Prostate gland (tissue), 2 donors: Measurements from ENCODE around the gene CNPY3. TPM values are rescaled to one million over a fixed set of nuclear protein-coding genes. Genes with fewer than 3 reads are reported as not detected.
"Not testable (repeated sequence)": the region's sequence is repeated elsewhere in the genome, so short reads cannot be mapped to it uniquely, and the experiment has no call there.

Source experiments
- DNase-seq: peaks from one replicate; pipeline ENCODE4 v3.0.0-alpha.2; 2019; ENCODE audit warnings: low spot score
- H3K27ac ChIP-seq, 2 donors: fragments of 200-600 bp; sonication (generic); 2 replicates each; pipeline ENCODE4 v1.5.1; 2017 to 2019
- H3K27me3 ChIP-seq: fragments of 200-600 bp; sonication (generic); replicated peaks from 2 replicates; pipeline ENCODE4 v1.5.1; 2019; ENCODE audit not compliant: insufficient read depth
- H3K36me3 ChIP-seq, 2 donors: fragments of 200-600 bp; sonication (generic); 1 replicate in 1 of 2; 2 replicates in 1 of 2; pipeline versions ENCODE4 v1.5.1 to v1.8.1; 2017 to 2019
- H3K4me1 ChIP-seq: fragments of 200-600 bp; sonication (generic); replicated peaks from 2 replicates; pipeline ENCODE4 v1.5.1; 2019
- H3K4me3 ChIP-seq, 2 donors: fragments of 200-600 bp; sonication (generic); 2 replicates each; pipeline ENCODE4 v1.5.1; 2017 to 2019
- H3K9me3 ChIP-seq: fragments of 200-600 bp; sonication (generic); 2 replicates; pipeline ENCODE4 v1.5.1; 2017
- CTCF ChIP-seq, 4 experiments: fragments of 200-600 bp in 2 of 4; fragments of 450-650 bp in 2 of 4; sonication (generic) in 2 of 4; IDR thresholded peaks; 1 replicate in 3 of 4; 2 replicates in 1 of 4; pipeline ENCODE4 v1.5.1; 2016 to 2019; ENCODE audit warnings: antibody characterized with exemption in 4 of 4, mild to moderate bottlenecking in 2 of 4, moderate library complexity in 2 of 4
- POLR2A ChIP-seq: fragments of 450-650 bp; IDR thresholded peaks from one replicate; pipeline ENCODE4 v1.6.1; 2016; ENCODE audit warnings: antibody characterized with exemption, mild to moderate bottlenecking
- POLR2AphosphoS5 ChIP-seq: sonication (generic); formaldehyde crosslinking; IDR thresholded peaks from one replicate; pipeline ENCODE4 v1.6.1; 2017; ENCODE audit warnings: antibody characterized with exemption
- WGBS: methylation state at CpG from one replicate; pipeline ENCODE4 v1.1.5; 2018; 5-methylcytosine and 5-hydroxymethylcytosine counted together
- intact Hi-C: fragments of 100-400 bp; cut with DNase I; formaldehyde crosslinking; loops from one replicate; pipeline ENCODE4 v1.14.2; 2022
- total RNA-seq, 2 donors: library from RNA; depleted of rRNA; stranded (reverse); fragments of >200 nt; gene quantifications; one replicate each; pipeline ENCODE4 v1.1.0, GENCODE V29; 2016

CNPY3 gene
- total RNA-seq, 2 donors from 2014 or later = 52.3 to 68.5 TPM

- H3K4me1 ChIP-seq = no peaks in the 10 kb centered on the region
- under 1% methylated on average over 61 of the region's 63 CpGs for WGBS
- intact Hi-C loops = no loop called here
- no peaks in the 10 kb centered on the region for H3K9me3 ChIP-seq
- peak; percentile 91 for DNase-seq
- H3K4me3 ChIP-seq = peak overlapping the region; percentile 76 to 90
- TF ChIP-seq CTCF (IDR thresholded peaks at IDR 0.05) (peak in 2 of 4 experiments; percentile 2 to 12), POLR2AphosphoS5 (peak; percentile 87), POLR2A (peak; percentile 49)
- peaks cover 4 to 6% of the 10 kb centered on the region in 2 donors for H3K36me3 ChIP-seq
- H3K27me3 ChIP-seq = no peaks in the 10 kb centered on the region
- peak overlapping the region; percentile 78 to 86 for H3K27ac ChIP-seq
Measured at GRCh38 chr6:42890311-42891198, 38.7 kb upstream of the CNPY3 start.

- H3K4me3 ChIP-seq = peak overlapping the region; percentile 76 to 90
- TF ChIP-seq CTCF (IDR thresholded peaks at IDR 0.05) = no peak
- TF ChIP-seq POLR2A = no peak
- TF ChIP-seq POLR2AphosphoS5 = no peak
- H3K4me1 ChIP-seq = no peaks in the 10 kb centered on the region
- H3K27ac ChIP-seq = peak overlapping the region; percentile 78 to 86
- no peaks in the 10 kb centered on the region for H3K9me3 ChIP-seq
- no peak for DNase-seq
- intact Hi-C loops = no loop called here
- no peaks in the 10 kb centered on the region for H3K27me3 ChIP-seq
- no peaks in the 10 kb centered on the region for H3K36me3 ChIP-seq
- WGBS = 40% methylated on average over 17 of the region's 17 CpGs
Measured at GRCh38 chr6:42891199-42891722, 38.0 kb upstream of the CNPY3 start.

GRCh38 chr6:42894041-42894828 is 35.0 kb upstream of the CNPY3 start:
- H3K36me3 ChIP-seq, intact Hi-C loops, DNase-seq, H3K27ac ChIP-seq, H3K9me3 ChIP-seq, H3K4me3 ChIP-seq, H3K4me1 ChIP-seq, H3K27me3 ChIP-seq: not testable (repeated sequence)
- 65% methylated on average over 19 of the region's 19 CpGs for WGBS

- intact Hi-C loops = no loop called here
- TF ChIP-seq POLR2A (no peak), CTCF (IDR thresholded peaks at IDR 0.05) (no peak), POLR2AphosphoS5 (no peak)
- 82% methylated on average over 10 of the region's 10 CpGs for WGBS
- H3K27ac ChIP-seq = no peak overlapping the region
- H3K27me3 ChIP-seq = no peaks in the 10 kb centered on the region
- H3K9me3 ChIP-seq = no peaks in the 10 kb centered on the region
- no peaks in the 10 kb centered on the region for H3K36me3 ChIP-seq
- DNase-seq = no peak
- H3K4me1 ChIP-seq = peaks cover 3% of the 10 kb centered on the region
- H3K4me3 ChIP-seq = no peak overlapping the region
Measured at GRCh38 chr6:42896178-42896719, 33.0 kb upstream of the CNPY3 start.

- WGBS = 9% methylated on average over 10 of the region's 10 CpGs
- H3K27me3 ChIP-seq = no peaks in the 10 kb centered on the region
Measured at GRCh38 chr6:42898891-42899361, 30.4 kb upstream of the CNPY3 start.

More at GRCh38 chr6:42898891-42899361, 30.4 kb upstream of the CNPY3 start:
- TF ChIP-seq POLR2AphosphoS5 (no peak), CTCF (IDR thresholded peaks at IDR 0.05) (peak; percentile 48 to 85 (median 76)), POLR2A (no peak)
- Histone ChIP-seq H3K36me3 (no peaks in the 10 kb centered on the region), H3K4me1 (peaks cover 6% of the 10 kb centered on the region), H3K27ac (no peak overlapping the region), H3K9me3 (no peaks in the 10 kb centered on the region), H3K4me3 (no peak overlapping the region)
- intact Hi-C loops = no loop called here
- peak; percentile 73 for DNase-seq
